Testis (tissue), 3 donors: ENCODE measurements around the gene GFPT2. TPM values are rescaled to one million over a fixed set of nuclear protein-coding genes. Genes with fewer than 3 reads are reported as not detected.

Experiments
- DNase-seq: peaks from one replicate; pipeline ENCODE4 v3.0.0-alpha.2; 2019
- H3K27ac ChIP-seq, 2 donors: fragments of 200-600 bp; sonication (generic); one replicate each; pipeline ENCODE4 v1.5.1; 2019
- H3K27me3 ChIP-seq: fragments of 200-600 bp; sonication (generic); one replicate; pipeline ENCODE4 v1.5.1; 2019
- H3K36me3 ChIP-seq: fragments of 200-600 bp; sonication (generic); one replicate; pipeline ENCODE4 v1.5.1; 2017; ENCODE audit warnings: low read depth; ENCODE audit errors: missing control alignments
- H3K4me1 ChIP-seq: fragments of 200-600 bp; sonication (generic); one replicate; pipeline ENCODE4 v1.5.1; 2019
- H3K4me3 ChIP-seq, 2 donors: fragments of 200-600 bp; sonication (generic); one replicate each; pipeline ENCODE4 v1.5.1; 2017 to 2019
- H3K9me3 ChIP-seq: fragments of 200-600 bp; sonication (generic); one replicate; pipeline ENCODE4 v1.5.1; 2017
- CTCF ChIP-seq, 3 experiments: fragments of 450-650 bp in 2 of 3; fragments of 200-600 bp in 1 of 3; sonication (generic) in 1 of 3; IDR thresholded peaks; one replicate each; pipeline ENCODE4 v1.5.1; 2016 to 2019; ENCODE audit warnings: antibody characterized with exemption in 3 of 3, mild to moderate bottlenecking in 2 of 3, moderate library complexity in 1 of 3
- POLR2A ChIP-seq: fragments of 450-650 bp; IDR thresholded peaks from one replicate; pipeline ENCODE4 v1.6.1; 2017; ENCODE audit warnings: antibody characterized with exemption, mild to moderate bottlenecking, moderate library complexity
- WGBS, 2 donors: methylation state at CpG; one replicate each; pipeline ENCODE4 v1.1.5; 2018; 5-methylcytosine and 5-hydroxymethylcytosine counted together
- intact Hi-C: fragments of 100-400 bp; cut with DNase I; formaldehyde crosslinking; loops from one replicate; pipeline ENCODE4 v1.15.1; 2023; ENCODE audit warnings: low total_unique reads
- polyA plus RNA-seq: library from polyadenylated mRNA; stranded (reverse); fragments of 350-450 nt; fragmentation: Illumina TruSeq; extraction: RNeasy Lipid Tissue Mini Kit (QIAGEN cat#74804); gene quantifications from one replicate; pipeline ENCODE4 v1.2.3, GENCODE V29; 2014; ENCODE audit warnings: low read depth, low replicate concordance; ENCODE audit not compliant: insufficient read depth
- total RNA-seq, 2 donors: library from RNA; depleted of rRNA; stranded (reverse); fragments of >200 nt; gene quantifications; one replicate each; pipeline ENCODE4 v1.2.3, GENCODE V29; 2016

Gene GFPT2
- total and polyA plus RNA-seq, 3 donors from 2014 or later, result 17.6 to 21.7 (median 17.9) TPM

- no peak for DNase-seq
- H3K27me3 ChIP-seq, result no peaks in the 10 kb centered on the region
- H3K9me3 ChIP-seq, result no peaks in the 10 kb centered on the region
- intact Hi-C loops, result no loop called here
- WGBS, 2 donors, result 95 to 98% methylated on average over 19 to 24 of the region's 24 CpGs
- no peaks in the 10 kb centered on the region for H3K4me1 ChIP-seq
- no peak overlapping the region for H3K27ac ChIP-seq
- no peak overlapping the region for H3K4me3 ChIP-seq
- TF ChIP-seq CTCF (IDR thresholded peaks at IDR 0.05) (no peak), POLR2A (no peak)
- H3K36me3 ChIP-seq, result no peaks in the 10 kb centered on the region
Measured at GRCh38 chr5:180253036-180253824, 99.9 kb downstream of the GFPT2 start.

- no peaks in the 10 kb centered on the region for H3K4me1 ChIP-seq
- no peak overlapping the region for H3K4me3 ChIP-seq
- no peaks in the 10 kb centered on the region for H3K27me3 ChIP-seq
- intact Hi-C loops, result no loop called here
- no peak overlapping the region for H3K27ac ChIP-seq
- WGBS, 2 donors, result 99 to 100% methylated on average over 6 to 7 of the region's 7 CpGs
- no peaks in the 10 kb centered on the region for H3K36me3 ChIP-seq
- TF ChIP-seq POLR2A (no peak), CTCF (IDR thresholded peaks at IDR 0.05) (no peak)
- no peak for DNase-seq
- no peaks in the 10 kb centered on the region for H3K9me3 ChIP-seq
Measured at GRCh38 chr5:180251887-180252286, 101.2 kb downstream of the GFPT2 start.

GRCh38 chr5:180251141-180251540 is 102.0 kb downstream of the GFPT2 start:
- 89 to 93% methylated on average over 9 of the region's 9 CpGs for WGBS, 2 donors
- Histone ChIP-seq H3K27ac (no peak overlapping the region), H3K27me3 (no peaks in the 10 kb centered on the region), H3K9me3 (no peaks in the 10 kb centered on the region), H3K4me1 (no peaks in the 10 kb centered on the region), H3K36me3 (no peaks in the 10 kb centered on the region), H3K4me3 (no peak overlapping the region)
- no peak for DNase-seq
- no peak for TF ChIP-seq CTCF (IDR thresholded peaks at IDR 0.05)
- no peak for TF ChIP-seq POLR2A
- intact Hi-C loops, result no loop called here

Other genes starting within 250 kb of the GFPT2 start
- gene RASGEF1C, start 144.1 kb downstream of the GFPT2 start, total RNA-seq, result 1 to 10 TPM; 8.0 to 8.5 TPM
- gene RASGEF1C, start 144.1 kb downstream of the GFPT2 start, polyA plus RNA-seq, result 19.0 TPM
- 10 to 100 TPM; 54.3 to 57.0 TPM for gene MAPK9, start 61.3 kb downstream of the GFPT2 start, total RNA-seq
- 34.9 TPM for gene MAPK9, start 61.3 kb downstream of the GFPT2 start, polyA plus RNA-seq
- 10 to 100 TPM; 28.9 to 29.7 TPM for gene CNOT6, start 141.0 kb upstream of the GFPT2 start, total RNA-seq
- 22.1 TPM for gene CNOT6, start 141.0 kb upstream of the GFPT2 start, polyA plus RNA-seq
- gene SCGB3A1, start 238.2 kb upstream of the GFPT2 start, total RNA-seq, result 10 to 100 TPM in 1 of 2 donors, 1 to 10 TPM in 1; 9.8 to 15.7 TPM
- 0.82 TPM for gene SCGB3A1, start 238.2 kb upstream of the GFPT2 start, polyA plus RNA-seq